ENCODE results near the gene CENPF.

DNA sequence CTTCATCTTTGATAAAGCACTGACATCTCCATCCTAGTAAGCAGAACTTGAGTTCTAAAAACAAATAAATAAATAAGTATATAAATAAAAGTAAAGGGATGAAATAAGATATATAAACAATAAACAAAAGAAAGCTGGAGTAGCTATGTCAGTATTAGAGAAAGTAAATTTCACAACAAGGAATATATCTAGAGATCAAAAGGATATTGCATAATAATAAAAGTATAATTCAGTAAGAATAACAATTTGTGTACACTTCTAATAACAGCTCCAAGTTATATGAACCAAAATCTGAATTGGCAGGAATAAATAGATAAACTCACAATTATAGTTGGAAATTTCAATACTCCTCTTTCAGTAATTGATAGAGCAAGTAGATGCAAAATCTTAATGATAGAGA lies 9.8 kb upstream of the CENPF start:
- TF ChIP-seq EZH2 (IDR thresholded peaks at IDR 0.05) (no peak), POLR2AphosphoS5 (IDR thresholded peaks at IDR 0.05; ENCODE audit: borderline replicate concordance, low read depth, low read length) (no peak), FOXP2 (optimal IDR thresholded peaks at IDR 0.05; ENCODE audit: control extremely low read depth, extremely low read length, insufficient read depth) (no peak)

Measured in SK-N-MC (cell line).